CD4-positive, alpha-beta T cell treated with Interleukin-17A for 4 hours (primary cell): ENCODE results near the gene CHST11.
"Not testable (repeated sequence)": the region's sequence is repeated elsewhere in the genome, so short reads cannot be mapped to it uniquely, and the experiment has no call there.

Experiments
- DNase-seq: peaks from one replicate; pipeline ENCODE4 v3.0.0-alpha.2; 2020; ENCODE audit warnings: mixed read lengths

The CHST11 gene

GRCh38 chr12:104610513-104611235 is 153.9 kb downstream of the CHST11 start:
- DNase-seq: no peak

DNA sequence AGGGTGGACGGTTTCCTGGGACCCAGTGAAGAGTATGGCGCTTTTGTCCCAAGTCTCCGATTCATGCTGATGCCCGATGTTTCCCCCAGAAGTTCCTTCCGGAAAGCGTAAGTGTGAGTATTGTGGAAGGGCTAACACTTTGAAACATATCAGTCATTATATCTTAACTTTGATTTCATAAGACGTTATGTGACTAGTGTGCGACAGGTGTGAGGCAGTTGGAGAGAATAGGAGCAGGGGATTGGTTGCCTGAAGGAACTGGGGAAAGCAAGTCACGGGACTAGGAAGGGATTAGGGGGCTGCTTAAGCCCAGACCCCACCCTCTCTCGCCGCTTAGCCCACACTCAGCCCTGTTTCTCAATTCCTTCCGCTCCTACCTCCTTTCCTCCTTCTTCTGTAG is 154.9 kb downstream of the CHST11 start:
- DNase-seq: no peak

DNA sequence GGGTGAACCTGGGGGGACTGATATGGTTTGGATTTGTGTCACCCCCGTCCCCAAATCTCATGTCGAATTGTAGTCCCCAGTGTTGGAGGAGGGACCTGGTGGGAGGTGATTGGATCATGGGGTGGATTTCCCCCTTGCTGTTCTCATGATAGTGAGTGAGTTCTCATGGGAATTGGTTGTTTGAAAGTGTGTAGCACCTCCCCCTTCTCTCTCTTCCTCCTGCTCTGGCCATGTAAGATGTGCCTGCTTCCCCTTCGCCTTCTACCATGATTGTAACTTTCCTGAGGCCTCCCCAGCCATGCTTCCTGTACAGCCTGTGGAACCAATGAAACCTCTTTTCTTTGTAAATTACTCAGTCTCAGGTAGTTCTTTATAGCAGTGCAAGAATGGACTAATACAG is 156.6 kb downstream of the CHST11 start:
- DNase-seq: not testable (repeated sequence)

GRCh38 chr12:104615048-104615561 is 158.4 kb downstream of the CHST11 start:
- DNase-seq: no peak

GRCh38 chr12:104618691-104619090 is 161.9 kb downstream of the CHST11 start:
- DNase-seq: no peak

DNA sequence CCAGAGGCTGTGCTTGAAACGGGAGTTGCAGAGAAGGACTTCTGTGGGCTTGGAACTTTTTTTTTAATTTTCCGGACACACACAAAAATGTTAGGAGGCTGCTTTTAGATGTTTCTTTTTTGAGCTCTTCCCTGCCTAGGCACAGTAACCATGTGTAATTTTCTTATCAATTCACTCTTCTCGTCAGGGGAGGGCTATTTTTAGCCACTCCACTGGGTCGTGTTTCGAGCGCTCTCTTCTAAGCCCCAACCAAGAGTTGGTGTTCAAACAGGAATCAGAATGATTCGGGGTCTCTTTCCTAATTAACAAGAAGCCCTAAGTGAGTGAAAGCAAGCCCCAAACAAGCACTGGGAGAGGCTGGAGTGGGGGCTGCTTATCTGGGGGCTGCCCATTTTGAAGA is 162.6 kb downstream of the CHST11 start:
- DNase-seq: no peak

DNA sequence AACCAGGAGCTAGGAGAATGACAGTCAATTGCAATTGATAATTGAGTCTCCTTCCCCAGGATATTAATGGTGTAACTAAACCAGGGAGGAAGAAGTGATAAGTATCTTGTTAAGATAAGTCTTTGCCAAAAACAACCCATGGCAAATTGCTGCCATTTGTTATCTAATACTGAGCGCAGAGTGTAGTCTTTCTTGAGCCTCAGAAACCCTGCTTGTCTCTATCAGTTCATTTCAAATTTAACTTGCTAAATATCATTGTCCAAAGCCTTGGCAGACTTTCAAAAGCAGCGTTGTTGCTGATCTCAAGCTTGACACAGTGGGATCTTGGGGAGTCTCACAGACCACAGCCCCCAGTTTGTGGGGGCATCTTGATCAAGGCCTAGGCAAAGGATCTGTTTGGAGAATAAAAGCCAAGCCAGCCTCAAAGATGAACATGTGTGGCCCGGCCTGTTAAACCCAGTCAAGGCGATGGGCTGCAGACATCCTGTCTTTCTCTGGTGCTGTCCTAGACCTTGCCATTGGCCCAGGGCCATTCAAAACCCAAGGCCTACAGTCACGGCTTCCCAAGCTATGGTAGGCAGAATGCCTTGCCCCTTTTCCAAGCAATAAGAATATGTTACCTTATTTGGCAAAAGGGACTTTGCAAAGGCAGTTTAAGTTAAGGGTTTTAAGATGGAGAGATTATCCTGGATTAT is 164.2 kb downstream of the CHST11 start:
- DNase-seq: no peak

GRCh38 chr12:104622928-104623327 is 166.2 kb downstream of the CHST11 start:
- no peak for DNase-seq

GRCh38 chr12:104623883-104624282 is 167.1 kb downstream of the CHST11 start:
- DNase-seq: no peak

DNA sequence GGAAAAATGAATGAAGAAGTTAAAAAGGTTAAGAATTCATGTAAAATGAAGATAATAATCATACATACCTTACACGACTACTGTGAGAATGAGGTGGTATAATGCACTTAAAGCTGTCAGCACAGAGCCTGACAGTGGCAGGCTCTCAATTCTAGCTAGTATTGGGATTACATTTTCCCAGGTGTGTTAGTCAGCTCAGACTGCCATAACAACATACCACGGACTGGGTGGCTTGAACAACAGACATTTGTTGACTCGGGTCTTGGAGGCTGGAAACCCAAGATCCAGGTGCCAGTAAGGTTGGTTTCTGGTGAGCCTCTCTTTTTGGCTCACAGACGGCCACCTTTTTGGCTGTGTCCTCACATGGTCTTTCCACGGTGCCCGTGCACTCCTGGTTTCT is 167.8 kb downstream of the CHST11 start:
- DNase-seq: no peak

DNA sequence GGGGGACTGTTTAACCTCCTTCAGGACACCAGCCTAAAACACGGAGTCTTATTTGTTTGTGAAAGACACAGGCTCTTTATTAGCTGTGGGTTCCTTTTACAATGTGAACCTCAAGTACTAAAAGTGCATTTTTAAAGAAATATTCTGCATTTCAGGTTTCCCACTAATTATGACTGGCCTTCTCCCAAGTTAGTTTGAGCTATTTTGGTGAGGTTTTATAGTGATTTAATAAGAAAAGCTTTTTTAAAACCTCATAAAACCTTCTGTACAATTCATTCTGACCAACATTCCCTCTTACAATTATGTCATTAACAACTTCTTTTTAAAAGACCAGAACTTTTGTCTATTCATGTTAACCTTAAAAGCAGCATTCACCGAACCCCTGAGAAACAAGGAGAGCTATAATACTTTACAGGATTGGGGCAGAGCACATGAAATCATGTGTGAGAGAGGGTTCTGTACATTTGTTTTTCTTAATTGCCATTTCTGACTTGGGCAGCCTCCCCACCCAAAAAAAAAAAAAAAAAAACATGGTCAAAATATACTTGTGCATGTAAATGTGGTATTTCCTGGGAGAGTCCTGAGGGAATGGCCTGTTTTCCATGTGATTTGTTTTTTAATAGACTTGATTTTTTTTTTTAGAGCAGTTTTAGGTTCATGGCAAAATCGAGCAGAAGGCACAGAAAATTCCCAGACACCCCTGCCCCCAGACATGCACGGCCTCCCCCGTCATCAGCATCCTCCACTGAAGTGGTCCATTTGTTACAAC is 169.5 kb downstream of the CHST11 start:
- DNase-seq: no peak

GRCh38 chr12:104627231-104627989 is 170.7 kb downstream of the CHST11 start:
- no peak for DNase-seq

- DNase-seq: no peak
These were observed 171.5 kb downstream of the CHST11 start for GRCh38 chr12:104627990-104628830.

GRCh38 chr12:104628831-104629135 is 172.0 kb downstream of the CHST11 start:
- no peak for DNase-seq

DNA sequence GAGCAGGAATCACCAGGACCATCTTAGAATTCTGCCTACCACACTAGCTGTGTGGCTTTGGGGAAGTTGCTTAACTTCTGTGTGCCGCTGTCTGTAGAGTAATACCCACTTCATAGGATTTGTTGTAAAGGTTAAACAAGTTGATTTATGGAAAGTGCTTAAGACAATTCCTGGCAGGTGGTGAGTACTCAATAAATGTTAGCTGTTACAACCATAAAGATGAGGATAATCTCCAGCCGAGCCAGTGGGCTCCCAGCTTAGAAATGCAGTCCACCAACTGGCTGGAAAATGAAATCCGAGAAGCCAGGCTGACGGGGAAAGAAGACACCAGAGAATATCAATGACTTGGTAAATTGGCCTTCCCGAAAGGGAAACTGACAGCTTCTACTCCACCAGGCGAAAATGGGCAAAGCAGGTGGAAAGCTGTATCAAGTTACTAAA is 173.5 kb downstream of the CHST11 start:
- no peak for DNase-seq

- DNase-seq: no peak
These were observed 175.1 kb downstream of the CHST11 start for GRCh38 chr12:104631867-104632266.

- DNase-seq: no peak
These were observed 176.0 kb downstream of the CHST11 start for GRCh38 chr12:104632724-104633201.

DNA sequence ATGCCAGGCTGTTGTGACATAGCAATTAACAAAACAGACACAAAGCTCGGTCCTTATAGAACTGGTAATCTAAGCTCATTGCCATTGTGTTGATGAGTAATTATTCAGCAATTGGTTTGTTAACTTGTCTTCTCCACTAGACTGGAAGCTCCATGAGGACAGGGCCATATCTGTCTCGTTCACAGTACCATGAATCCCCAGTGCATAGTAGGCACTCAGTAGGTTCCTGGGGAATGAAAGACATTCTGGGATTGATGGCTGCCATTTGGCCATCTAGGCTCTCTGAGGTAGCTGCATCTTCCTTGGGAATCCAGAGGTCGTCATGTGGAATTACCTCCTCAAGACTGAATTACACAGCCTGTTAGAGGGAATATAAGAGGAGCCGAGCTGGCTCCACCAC is 177.3 kb downstream of the CHST11 start:
- no peak for DNase-seq

- no peak for DNase-seq
These were observed 178.1 kb downstream of the CHST11 start for GRCh38 chr12:104634852-104635251.

DNA sequence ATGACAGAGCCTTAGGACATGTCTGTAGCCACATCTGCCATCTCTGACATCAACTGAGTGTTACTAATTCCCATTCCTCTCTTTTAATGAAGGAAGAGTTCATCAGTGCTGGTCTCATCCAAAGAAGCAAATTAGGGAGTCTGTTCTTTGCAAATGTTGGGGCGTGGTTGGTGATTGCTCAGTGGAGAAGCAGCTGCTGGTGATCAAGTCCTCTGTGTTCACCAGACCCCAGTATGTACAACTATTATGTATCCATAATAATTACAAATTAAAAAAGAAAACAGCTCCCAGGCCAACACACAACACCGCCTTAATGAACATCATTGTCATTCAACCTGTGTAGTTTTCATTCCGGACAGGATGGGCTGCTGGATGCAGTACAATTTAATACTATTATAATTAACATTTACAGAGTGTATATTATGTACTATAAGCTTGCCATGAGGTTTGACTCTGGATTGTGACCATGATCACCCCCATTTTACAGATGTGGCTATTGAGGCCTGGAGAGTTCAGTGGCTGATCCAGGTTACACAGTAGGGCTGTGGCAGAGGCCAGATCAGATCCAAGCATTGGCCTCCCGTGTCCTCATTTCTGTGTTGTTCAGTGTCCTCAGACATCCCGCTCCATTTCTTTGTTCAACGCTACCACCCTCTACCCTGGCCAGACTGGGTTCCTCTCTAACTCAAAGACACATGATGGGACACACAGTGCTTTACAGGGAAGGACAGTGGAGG is 179.0 kb downstream of the CHST11 start:
- DNase-seq: no peak

- no peak for DNase-seq
These were observed 179.7 kb downstream of the CHST11 start for GRCh38 chr12:104636496-104636895.
